Measurements from ENCODE around the gene LRP1. TPM values are rescaled to one million over a fixed set of nuclear protein-coding genes. Genes with fewer than 3 reads are reported as not detected.

LRP1 gene
- total and polyA plus RNA-seq, 2 experiments from 2014 or later, result 47.8 to 76.8 TPM

DNA sequence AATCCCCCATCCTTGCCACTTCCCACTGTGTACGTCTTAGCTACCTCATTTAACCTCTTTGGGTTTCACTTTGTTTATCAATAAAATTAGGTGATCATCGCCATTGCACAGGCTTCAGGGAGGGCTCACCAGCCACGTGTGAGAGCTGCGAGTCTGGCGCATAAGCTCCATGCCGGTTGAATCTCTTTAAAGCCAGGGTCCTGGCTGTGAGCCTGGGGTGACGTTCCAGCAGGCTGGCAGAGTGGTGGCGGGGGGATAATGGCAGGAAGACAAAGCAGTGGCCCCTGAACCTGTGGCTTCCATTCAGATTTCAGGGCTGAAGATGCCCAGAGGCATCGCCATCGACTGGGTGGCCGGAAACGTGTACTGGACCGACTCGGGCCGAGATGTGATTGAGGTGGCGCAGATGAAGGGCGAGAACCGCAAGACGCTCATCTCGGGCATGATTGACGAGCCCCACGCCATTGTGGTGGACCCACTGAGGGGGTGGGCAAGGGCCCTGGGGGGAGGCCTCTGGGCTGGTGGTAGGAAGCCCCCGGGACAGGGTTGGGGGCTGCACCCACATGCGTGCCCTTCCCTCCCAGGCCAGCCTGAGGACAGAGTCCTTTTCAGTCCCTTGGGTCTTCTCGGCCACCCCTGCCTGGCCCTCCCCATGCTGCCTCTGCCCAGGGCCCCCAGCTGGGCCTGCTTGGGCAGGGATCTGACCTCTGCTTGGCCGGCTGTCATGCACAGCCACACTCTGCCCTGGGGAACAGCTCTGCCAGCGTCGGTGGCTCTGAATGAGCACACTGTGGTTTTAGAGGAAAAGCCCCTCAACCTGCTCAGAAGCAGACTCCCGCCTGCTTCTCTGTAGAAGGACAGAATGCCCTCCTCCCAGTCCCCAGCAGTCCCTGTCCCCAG lies 79.7 kb downstream of the LRP1 start:
- Histone ChIP-seq H3K4me3 (no peak overlapping the region), H3K9me3 (ENCODE audit: low read depth) (no peaks in the 10 kb centered on the region), H2AFZ (no peak overlapping the region), H3K36me3 (replicated peaks; ENCODE audit: insufficient read depth, low read depth) (no peaks in the 10 kb centered on the region), H3K27ac (no peak overlapping the region), H3K4me2 (no peak overlapping the region), H3K79me2 (no peaks in the 10 kb centered on the region), H4K20me1 (ENCODE audit: insufficient read depth, poor library complexity, severe bottlenecking) (no peaks in the 10 kb centered on the region), H3K27me3 (no peaks in the 10 kb centered on the region), H3K9me2 (replicated peaks; ENCODE audit: insufficient read depth) (no peaks in the 10 kb centered on the region), H3K4me1 (ENCODE audit: insufficient read depth) (no peaks in the 10 kb centered on the region)
- no peak for TF ChIP-seq EZH2phosphoT487 (IDR thresholded peaks at IDR 0.05; ENCODE audit: low read depth, severe bottlenecking, unreplicated experiment)
- TF ChIP-seq, protein P1, sequence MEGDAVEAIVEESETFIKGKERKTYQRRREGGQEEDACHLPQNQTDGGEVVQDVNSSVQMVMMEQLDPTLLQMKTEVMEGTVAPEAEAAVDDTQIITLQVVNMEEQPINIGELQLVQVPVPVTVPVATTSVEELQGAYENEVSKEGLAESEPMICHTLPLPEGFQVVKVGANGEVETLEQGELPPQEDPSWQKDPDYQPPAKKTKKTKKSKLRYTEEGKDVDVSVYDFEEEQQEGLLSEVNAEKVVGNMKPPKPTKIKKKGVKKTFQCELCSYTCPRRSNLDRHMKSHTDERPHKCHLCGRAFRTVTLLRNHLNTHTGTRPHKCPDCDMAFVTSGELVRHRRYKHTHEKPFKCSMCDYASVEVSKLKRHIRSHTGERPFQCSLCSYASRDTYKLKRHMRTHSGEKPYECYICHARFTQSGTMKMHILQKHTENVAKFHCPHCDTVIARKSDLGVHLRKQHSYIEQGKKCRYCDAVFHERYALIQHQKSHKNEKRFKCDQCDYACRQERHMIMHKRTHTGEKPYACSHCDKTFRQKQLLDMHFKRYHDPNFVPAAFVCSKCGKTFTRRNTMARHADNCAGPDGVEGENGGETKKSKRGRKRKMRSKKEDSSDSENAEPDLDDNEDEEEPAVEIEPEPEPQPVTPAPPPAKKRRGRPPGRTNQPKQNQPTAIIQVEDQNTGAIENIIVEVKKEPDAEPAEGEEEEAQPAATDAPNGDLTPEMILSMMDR (IDR thresholded peaks at IDR 0.05; ENCODE audit: poor library complexity), result no peak
- no peak for TF ChIP-seq EZH2 (IDR thresholded peaks at IDR 0.05; ENCODE audit: borderline replicate concordance)
- 94% methylated on average over 27 of the region's 29 CpGs for WGBS (ENCODE audit: low lambda C conversion rate, missing lambda C conversion rate)
- no peak for DNase-seq (ENCODE audit: low spot score)

DNA sequence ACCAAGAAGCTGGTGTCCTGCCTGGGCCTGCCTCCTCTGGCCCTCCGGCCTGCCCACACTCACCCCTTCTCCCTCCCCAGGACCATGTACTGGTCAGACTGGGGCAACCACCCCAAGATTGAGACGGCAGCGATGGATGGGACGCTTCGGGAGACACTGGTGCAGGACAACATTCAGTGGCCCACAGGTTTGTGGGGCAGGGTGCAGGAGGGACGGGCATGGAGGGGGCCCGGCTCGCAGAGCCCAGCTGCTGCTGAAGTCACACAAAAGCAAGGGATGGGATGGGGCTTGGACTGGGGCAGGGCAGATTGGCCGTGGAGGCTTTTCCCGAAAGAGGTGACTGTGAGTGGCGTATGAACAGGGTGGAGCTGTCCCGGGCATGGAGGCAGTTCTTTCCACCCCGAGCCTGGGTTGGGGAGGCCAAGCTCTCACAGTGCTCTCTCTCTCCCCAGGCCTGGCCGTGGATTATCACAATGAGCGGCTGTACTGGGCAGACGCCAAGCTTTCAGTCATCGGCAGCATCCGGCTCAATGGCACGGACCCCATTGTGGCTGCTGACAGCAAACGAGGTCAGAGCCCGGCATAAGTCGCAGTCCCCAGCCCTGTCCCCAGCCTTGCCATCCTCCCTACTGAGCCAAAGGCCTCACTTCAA lies 80.5 kb downstream of the LRP1 start:
- Histone ChIP-seq H3K9me3 (ENCODE audit: low read depth) (no peaks in the 10 kb centered on the region), H3K4me3 (no peak overlapping the region)
- 95% methylated on average over 20 of the region's 22 CpGs for WGBS (ENCODE audit: low lambda C conversion rate, missing lambda C conversion rate)

DNA sequence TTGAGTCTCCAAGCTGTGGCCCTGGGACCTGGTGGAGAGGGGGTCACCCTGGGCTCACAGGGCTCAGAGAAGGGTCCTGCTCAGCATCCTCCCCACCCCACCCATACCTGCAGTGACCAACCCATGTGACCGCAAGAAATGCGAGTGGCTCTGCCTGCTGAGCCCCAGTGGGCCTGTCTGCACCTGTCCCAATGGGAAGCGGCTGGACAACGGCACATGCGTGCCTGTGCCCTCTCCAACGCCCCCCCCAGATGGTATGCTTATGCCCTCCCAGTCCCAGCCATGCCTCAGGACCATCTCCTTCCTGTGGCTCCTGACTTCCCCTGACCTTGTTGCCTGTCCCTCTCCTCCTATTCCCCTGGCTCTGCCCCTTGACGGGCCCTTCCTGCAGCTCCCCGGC lies 81.6 kb downstream of the LRP1 start:
- DNase-seq (ENCODE audit: low spot score), result no peak

More for the DNA sequence above, 80.5 kb downstream of the LRP1 start:
- Histone ChIP-seq H3K27me3 (no peaks in the 10 kb centered on the region), H3K36me3 (replicated peaks; ENCODE audit: insufficient read depth, low read depth) (no peaks in the 10 kb centered on the region), H3K27ac (no peak overlapping the region), H4K20me1 (ENCODE audit: insufficient read depth, poor library complexity, severe bottlenecking) (no peaks in the 10 kb centered on the region), H3K9me2 (replicated peaks; ENCODE audit: insufficient read depth) (no peaks in the 10 kb centered on the region), H3K4me1 (ENCODE audit: insufficient read depth) (no peaks in the 10 kb centered on the region), H3K79me2 (no peaks in the 10 kb centered on the region), H2AFZ (no peak overlapping the region), H3K4me2 (no peak overlapping the region)
- no peak for DNase-seq (ENCODE audit: low spot score)
- no peak for TF ChIP-seq EZH2phosphoT487 (IDR thresholded peaks at IDR 0.05; ENCODE audit: low read depth, severe bottlenecking, unreplicated experiment)
- TF ChIP-seq, protein P1 (IDR thresholded peaks at IDR 0.05; ENCODE audit: poor library complexity), result no peak
- no peak for TF ChIP-seq EZH2 (IDR thresholded peaks at IDR 0.05; ENCODE audit: borderline replicate concordance)

More for the DNA sequence above, 81.6 kb downstream of the LRP1 start:
- H3K9me3 ChIP-seq (ENCODE audit: low read depth), result no peaks in the 10 kb centered on the region
- H3K27me3 ChIP-seq, result peaks cover 5% of the 10 kb centered on the region
- 97% methylated on average over 6 of the region's 8 CpGs for WGBS (ENCODE audit: low lambda C conversion rate, missing lambda C conversion rate)
- peaks cover 4% of the 10 kb centered on the region for H3K4me1 ChIP-seq (ENCODE audit: insufficient read depth)
- H3K36me3 ChIP-seq (replicated peaks; ENCODE audit: insufficient read depth, low read depth), result no peaks in the 10 kb centered on the region
- H4K20me1 ChIP-seq (ENCODE audit: insufficient read depth, poor library complexity, severe bottlenecking), result no peaks in the 10 kb centered on the region
- no peak overlapping the region for H3K27ac ChIP-seq
- no peak overlapping the region for H3K4me3 ChIP-seq
- H3K4me2 ChIP-seq, result no peak overlapping the region
- H3K9me2 ChIP-seq (replicated peaks; ENCODE audit: insufficient read depth), result no peaks in the 10 kb centered on the region
- H2AFZ ChIP-seq, result no peak overlapping the region
- no peak for TF ChIP-seq EZH2 (IDR thresholded peaks at IDR 0.05; ENCODE audit: borderline replicate concordance)
- no peak for TF ChIP-seq EZH2phosphoT487 (IDR thresholded peaks at IDR 0.05; ENCODE audit: low read depth, severe bottlenecking, unreplicated experiment)
- TF ChIP-seq, protein P1 (IDR thresholded peaks at IDR 0.05; ENCODE audit: poor library complexity), result no peak
- no peaks in the 10 kb centered on the region for H3K79me2 ChIP-seq
